Spinal cord (tissue), 10 donors: ENCODE results near the gene STPG3. TPM values are rescaled to one million over a fixed set of nuclear protein-coding genes. Genes with fewer than 3 reads are reported as not detected.
"Not testable (repeated sequence)": the region's sequence is repeated elsewhere in the genome, so short reads cannot be mapped to it uniquely, and the experiment has no call there.

ENCODE experiments used
- DNase-seq, 6 donors: peaks; one replicate each; pipeline versions ENCODE4 v3.0.0 to v3.0.0-alpha.2; 2013 to 2015; ENCODE audit warnings: low spot score in 6 of 6, low read depth in 4 of 6
- H3K27ac ChIP-seq: one replicate; pipeline ENCODE4 v1.5.1; 2013; ENCODE audit warnings: low read depth, low read length, control low read depth
- H3K27me3 ChIP-seq: one replicate; pipeline ENCODE4 v1.6.1; 2013; ENCODE audit warnings: low read length; ENCODE audit not compliant: control insufficient read depth, insufficient read depth
- H3K36me3 ChIP-seq: one replicate; pipeline ENCODE4 v1.6.1; 2013; ENCODE audit warnings: low read length; ENCODE audit not compliant: control insufficient read depth, insufficient read depth
- H3K4me1 ChIP-seq: one replicate; pipeline ENCODE4 v1.6.1; 2013; ENCODE audit warnings: low read length; ENCODE audit not compliant: control insufficient read depth, insufficient read depth
- H3K4me3 ChIP-seq: one replicate; pipeline ENCODE4 v1.5.1; 2013; ENCODE audit warnings: low read depth, low read length, control low read depth
- H3K9me3 ChIP-seq: one replicate; pipeline ENCODE4 v1.6.1; 2013; ENCODE audit warnings: low read length; ENCODE audit not compliant: control insufficient read depth, insufficient read depth
- WGBS: methylation state at CpG from one replicate; pipeline ENCODE4 v1.1.5; 2013; ENCODE audit warnings: missing lambda C conversion rate; ENCODE audit not compliant: insufficient coverage; 5-methylcytosine and 5-hydroxymethylcytosine counted together
- polyA plus RNA-seq, 2 donors: library from polyadenylated mRNA; unstranded; fragments of 120-200 nt; gene quantifications; one replicate each; pipeline ENCODE4 v1.2.1, GENCODE V29; 2013; ENCODE audit not compliant: insufficient read length in 2 of 2
- total RNA-seq, 2 donors: library from RNA; depleted of rRNA in 1 of 2; stranded (reverse); fragments of 120-200 nt in 1 of 2; fragments of >200 nt in 1 of 2; gene quantifications; one replicate each; pipeline versions ENCODE4 v1.2.3 to v1.2.4, GENCODE V29; 2013 to 2014
- donor health status: healthy.

The STPG3 gene
- total and polyA plus RNA-seq, 4 donors: 0.32 to 0.68 TPM; not detected in 2

GRCh38 chr9:137254624-137255447 lies 3.8 kb downstream of the STPG3 start, which contains the start of gene NELFB:
Gene NELFB (plus strand): TSS chr9:137255327.
- Histone ChIP-seq H3K4me3 (peak within 1 kb of the TSS; percentile 80), H3K4me1 (peaks cover 26% of the 10 kb centered on the region), H3K9me3 (no peaks in the 10 kb centered on the region), H3K27me3 (no peaks in the 10 kb centered on the region), H3K27ac (peak within 1 kb of the TSS; percentile 60), H3K36me3 (peaks cover 42% of the 10 kb centered on the region)
- WGBS: under 1% methylated on average over 105 of the region's 105 CpGs
- DNase-seq: peak; percentile 80 to 97 (median 90)

- no peak overlapping the region for H3K27ac ChIP-seq
- DNase-seq: no peak
- H3K9me3 ChIP-seq: no peaks in the 10 kb centered on the region
- no peaks in the 10 kb centered on the region for H3K27me3 ChIP-seq
- peaks cover 42% of the 10 kb centered on the region for H3K36me3 ChIP-seq
- peak overlapping the region; percentile 56 for H3K4me3 ChIP-seq
- WGBS: 4% methylated on average over 51 of the region's 51 CpGs
- peaks cover 26% of the 10 kb centered on the region for H3K4me1 ChIP-seq
Measured at GRCh38 chr9:137255448-137256114, 4.5 kb downstream of the STPG3 start.

GRCh38 chr9:137256362-137256761 lies 5.3 kb downstream of the STPG3 start:
- no peaks in the 10 kb centered on the region for H3K9me3 ChIP-seq
- H3K27me3 ChIP-seq: no peaks in the 10 kb centered on the region
- H3K4me3 ChIP-seq: peak overlapping the region; percentile 56
- 93% methylated on average over 15 of the region's 15 CpGs for WGBS
- H3K27ac ChIP-seq: no peak overlapping the region
- peaks cover 26% of the 10 kb centered on the region for H3K4me1 ChIP-seq
- H3K36me3 ChIP-seq: peaks cover 43% of the 10 kb centered on the region
- no peak for DNase-seq

- peaks cover 48% of the 10 kb centered on the region for H3K36me3 ChIP-seq
- H3K27me3 ChIP-seq: no peaks in the 10 kb centered on the region
- H3K27ac ChIP-seq: no peak overlapping the region
- no peaks in the 10 kb centered on the region for H3K9me3 ChIP-seq
- no peak for DNase-seq
- H3K4me1 ChIP-seq: peaks cover 30% of the 10 kb centered on the region
- H3K4me3 ChIP-seq: no peak overlapping the region
- 93% methylated on average over 13 of the region's 15 CpGs for WGBS
Measured at GRCh38 chr9:137256856-137257255, 5.8 kb downstream of the STPG3 start.

GRCh38 chr9:137262173-137262908 lies 11.3 kb downstream of the STPG3 start:
- not testable (repeated sequence) for H3K27ac ChIP-seq, H3K4me3 ChIP-seq, H3K27me3 ChIP-seq, H3K9me3 ChIP-seq, H3K4me1 ChIP-seq
- peaks cover 70% of the 10 kb centered on the region for H3K36me3 ChIP-seq
- 89% methylated on average over 2 of the region's 15 CpGs for WGBS
- DNase-seq: peak in 1 of 6 donors; percentile 50

DNA sequence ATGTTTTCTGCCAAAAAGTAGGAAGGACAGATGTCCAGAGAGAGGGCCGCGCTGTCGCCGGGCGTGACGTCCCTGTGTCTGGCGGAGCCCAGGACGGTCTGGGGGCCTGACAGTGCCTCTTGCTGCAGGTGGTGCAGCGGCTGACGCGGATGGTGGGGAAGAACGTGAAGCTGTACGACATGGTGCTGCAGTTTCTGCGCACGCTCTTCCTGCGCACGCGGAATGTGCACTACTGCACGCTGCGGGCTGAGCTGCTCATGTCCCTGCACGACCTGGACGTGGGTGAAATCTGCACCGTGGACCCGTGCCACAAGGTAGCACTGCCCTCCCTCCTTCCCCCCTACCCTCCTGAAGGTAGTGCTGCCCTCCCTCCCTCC lies 11.8 kb downstream of the STPG3 start:
- H3K4me3 ChIP-seq: no peak overlapping the region
- no peaks in the 10 kb centered on the region for H3K9me3 ChIP-seq
- DNase-seq: no peak
- peaks cover 72% of the 10 kb centered on the region for H3K36me3 ChIP-seq
- no peak overlapping the region for H3K27ac ChIP-seq
- 94% methylated on average over 23 of the region's 24 CpGs for WGBS
- H3K27me3 ChIP-seq: no peaks in the 10 kb centered on the region
- H3K4me1 ChIP-seq: peaks cover 4% of the 10 kb centered on the region

- Histone ChIP-seq H3K27me3 (no peaks in the 10 kb centered on the region), H3K4me3 (no peak overlapping the region), H3K9me3 (no peaks in the 10 kb centered on the region), H3K4me1 (peaks cover 4% of the 10 kb centered on the region), H3K27ac (no peak overlapping the region), H3K36me3 (peaks cover 72% of the 10 kb centered on the region)
- WGBS: 87% methylated on average over 10 of the region's 10 CpGs
- DNase-seq: no peak
Measured at GRCh38 chr9:137263506-137263905, 12.4 kb downstream of the STPG3 start.

DNA sequence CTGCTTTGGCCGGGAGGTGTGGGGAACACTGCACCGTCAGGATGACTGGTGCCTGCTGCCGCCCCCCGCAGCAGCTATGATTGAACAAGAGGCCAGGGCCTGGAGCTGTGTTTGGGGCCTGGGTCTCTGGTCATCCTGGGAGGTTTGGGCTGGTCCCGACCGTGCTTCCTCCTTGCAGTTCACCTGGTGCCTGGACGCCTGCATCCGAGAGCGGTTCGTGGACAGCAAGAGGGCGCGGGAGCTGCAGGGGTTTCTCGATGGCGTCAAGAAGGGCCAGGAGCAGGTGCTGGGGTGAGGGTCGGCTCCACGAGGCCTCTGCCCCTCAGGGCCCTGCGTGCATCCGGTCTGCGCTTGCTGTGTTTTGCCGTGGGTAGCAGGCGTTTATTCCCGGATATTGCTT lies 13.0 kb downstream of the STPG3 start:
- no peak for DNase-seq
- H3K4me1 ChIP-seq: peaks cover 4% of the 10 kb centered on the region
- H3K9me3 ChIP-seq: no peaks in the 10 kb centered on the region
- 97% methylated on average over 22 of the region's 22 CpGs for WGBS
- peaks cover 74% of the 10 kb centered on the region for H3K36me3 ChIP-seq
- no peak overlapping the region for H3K4me3 ChIP-seq
- H3K27ac ChIP-seq: no peak overlapping the region
- no peaks in the 10 kb centered on the region for H3K27me3 ChIP-seq

GRCh38 chr9:137265496-137266161 lies 14.5 kb downstream of the STPG3 start:
- H3K9me3 ChIP-seq: no peaks in the 10 kb centered on the region
- no peaks in the 10 kb centered on the region for H3K27me3 ChIP-seq
- no peak overlapping the region for H3K4me3 ChIP-seq
- H3K4me1 ChIP-seq: peaks cover 4% of the 10 kb centered on the region
- no peak overlapping the region for H3K27ac ChIP-seq
- H3K36me3 ChIP-seq: peaks cover 86% of the 10 kb centered on the region
- 96% methylated on average over 28 of the region's 29 CpGs for WGBS
- DNase-seq: no peak
